Uterus (tissue), 2 donors: Measurements from ENCODE around the gene RNF115.

Experiments used
- CTCF ChIP-seq, 4 experiments: fragments of 200-600 bp in 2 of 4; fragments of 450-650 bp in 2 of 4; sonication (generic) in 2 of 4; IDR thresholded peaks; one replicate each; pipeline ENCODE4 v1.5.1; 2016 to 2019; ENCODE audit warnings: antibody characterized with exemption in 4 of 4, mild to moderate bottlenecking in 2 of 4, moderate library complexity in 1 of 4
- POLR2A ChIP-seq, 2 donors: fragments of 450-650 bp; IDR thresholded peaks; one replicate each; pipeline ENCODE4 v1.6.1; 2016; ENCODE audit warnings: antibody characterized with exemption in 2 of 2, mild to moderate bottlenecking in 1 of 2, moderate library complexity in 1 of 2

- TF ChIP-seq CTCF (IDR thresholded peaks at IDR 0.05) (no peak), POLR2A (IDR thresholded peaks at IDR 0.05) (no peak)
Measured at GRCh38 chr1:145758575-145758974, 65.3 kb downstream of the RNF115 start.
